ENCODE results near the gene COBL. TPM values are rescaled to one million over a fixed set of nuclear protein-coding genes. Genes with fewer than 3 reads are reported as not detected.

Gene COBL, protein sequence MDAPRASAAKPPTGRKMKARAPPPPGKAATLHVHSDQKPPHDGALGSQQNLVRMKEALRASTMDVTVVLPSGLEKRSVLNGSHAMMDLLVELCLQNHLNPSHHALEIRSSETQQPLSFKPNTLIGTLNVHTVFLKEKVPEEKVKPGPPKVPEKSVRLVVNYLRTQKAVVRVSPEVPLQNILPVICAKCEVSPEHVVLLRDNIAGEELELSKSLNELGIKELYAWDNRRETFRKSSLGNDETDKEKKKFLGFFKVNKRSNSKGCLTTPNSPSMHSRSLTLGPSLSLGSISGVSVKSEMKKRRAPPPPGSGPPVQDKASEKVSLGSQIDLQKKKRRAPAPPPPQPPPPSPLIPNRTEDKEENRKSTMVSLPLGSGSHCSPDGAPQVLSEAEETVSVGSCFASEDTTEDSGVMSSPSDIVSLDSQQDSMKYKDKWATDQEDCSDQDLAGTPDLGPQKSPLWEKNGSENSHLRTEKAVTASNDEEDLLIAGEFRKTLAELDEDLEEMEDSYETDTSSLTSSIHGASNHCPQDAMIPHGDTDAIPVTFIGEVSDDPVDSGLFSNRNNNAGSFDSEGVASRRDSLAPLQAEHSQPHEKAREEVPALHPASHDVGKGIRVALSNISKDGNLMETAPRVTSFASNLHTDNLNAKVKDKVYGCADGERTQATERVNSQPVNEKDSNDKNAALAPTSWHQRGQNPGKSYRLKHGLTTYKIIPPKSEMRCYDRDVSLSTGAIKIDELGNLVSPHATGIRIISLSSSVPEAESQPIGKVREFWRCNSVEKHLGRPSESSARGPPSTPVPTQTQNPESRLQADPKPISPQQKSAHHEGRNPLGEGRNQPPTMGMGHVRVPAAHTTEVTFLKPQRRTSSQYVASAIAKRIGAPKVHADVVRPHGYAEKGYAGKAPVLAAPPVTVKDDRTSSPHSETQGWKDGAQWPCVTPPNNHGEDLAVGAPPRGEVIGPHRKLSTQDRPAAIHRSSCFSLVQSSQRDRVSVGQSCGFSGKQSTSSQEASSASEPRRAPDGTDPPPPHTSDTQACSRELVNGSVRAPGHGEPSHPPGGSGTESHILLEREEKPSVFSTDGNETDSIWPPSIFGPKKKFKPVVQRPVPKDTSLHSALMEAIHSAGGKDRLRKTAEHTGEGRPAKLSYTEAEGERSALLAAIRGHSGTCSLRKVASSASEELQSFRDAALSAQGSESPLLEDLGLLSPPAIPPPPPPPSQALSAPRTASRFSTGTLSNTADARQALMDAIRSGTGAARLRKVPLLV
- total RNA-seq (2022; extraction: Qiagen RNA extraction): 3.6 to 4.3 TPM (median 4.1 TPM) in 5 replicates

DNA sequence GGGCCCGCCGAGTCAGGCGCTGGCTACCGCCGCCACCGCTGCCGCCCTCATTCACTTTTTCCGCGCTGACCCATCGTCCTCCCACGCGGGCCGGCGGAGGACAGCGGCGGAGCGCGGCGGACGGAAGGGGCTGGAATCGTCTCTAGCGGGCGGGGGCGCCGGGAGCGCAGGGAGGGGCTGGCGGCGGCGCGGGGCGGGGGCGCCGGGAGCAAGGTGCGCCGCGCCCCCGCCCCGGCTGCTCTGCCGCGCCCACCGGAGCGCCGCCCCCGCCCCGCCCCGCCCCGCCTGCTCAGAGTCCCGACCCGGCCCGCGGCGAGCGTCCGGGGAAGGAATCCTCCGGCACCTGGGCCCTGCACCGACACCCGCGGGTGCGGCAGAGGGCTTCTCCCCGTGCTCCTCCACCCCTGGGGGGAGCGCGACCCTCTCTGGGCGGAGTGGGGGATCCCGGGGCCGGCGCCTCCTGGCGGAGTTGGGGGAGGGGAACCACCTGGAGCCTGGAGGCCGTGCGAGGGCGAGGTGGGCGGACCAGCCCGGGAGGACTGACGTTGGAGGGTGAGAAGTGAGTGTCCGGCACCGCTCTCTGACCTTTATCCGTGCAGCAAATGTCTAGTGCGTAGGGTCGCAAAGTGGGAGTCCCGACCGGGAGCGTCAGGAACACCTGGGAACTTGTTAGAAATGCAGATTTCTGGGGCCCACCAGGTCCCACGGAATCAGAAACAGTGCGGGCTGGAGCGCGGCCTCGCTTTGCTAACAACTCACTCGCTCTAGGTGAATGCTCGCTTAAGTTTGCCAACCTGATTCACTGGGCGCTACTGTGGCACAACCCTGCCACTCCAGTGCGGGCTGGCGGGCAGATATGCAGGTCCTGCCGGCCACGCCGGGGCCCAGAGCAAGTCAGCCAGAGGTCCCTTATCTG is at the start of gene COBL:
Gene COBL, minus strand, starts transcription at position 144 of the 916 bp plus-strand sequence. CDS start 176 bp downstream, outside the sequence.

Measured in A549 treated with AZD2906 at 1 μM for 4 hours (cell line).